Endodermal cell (in vitro differentiated cells): Measurements from ENCODE around the gene BCLAF3. TPM values are rescaled to one million over a fixed set of nuclear protein-coding genes. Genes with fewer than 3 reads are reported as not detected.

ENCODE experiments used
- DNase-seq: peaks from one replicate; pipeline ENCODE4 v3.0.0-alpha.2; 2017
- H3K27ac ChIP-seq: 2 replicates; pipeline ENCODE4 v1.5.1; 2013; ENCODE audit warnings: mild to moderate bottlenecking, low read depth, low read length, moderate library complexity
- H3K27me3 ChIP-seq: 2 replicates; pipeline ENCODE4 v1.6.1; 2013; ENCODE audit warnings: mild to moderate bottlenecking, low read length, moderate library complexity; ENCODE audit not compliant: insufficient read depth, control insufficient read depth, poor library complexity, severe bottlenecking
- H3K36me3 ChIP-seq: 2 replicates; pipeline ENCODE4 v1.7.0; 2013; ENCODE audit warnings: mild to moderate bottlenecking, low read length, moderate library complexity; ENCODE audit not compliant: control insufficient read depth, insufficient read depth
- H3K4me1 ChIP-seq: one replicate; pipeline ENCODE4 v1.7.0; 2013; ENCODE audit warnings: low read length; ENCODE audit not compliant: control insufficient read depth, insufficient read depth
- H3K4me3 ChIP-seq: 2 replicates; pipeline ENCODE4 v1.5.1; 2013; ENCODE audit warnings: mild to moderate bottlenecking, low read length, moderate library complexity
- H3K9ac ChIP-seq: 2 replicates; pipeline ENCODE4 v1.6.1; 2013; ENCODE audit warnings: mild to moderate bottlenecking, low read length, moderate library complexity; ENCODE audit not compliant: poor library complexity, severe bottlenecking; ENCODE audit errors: extremely low read depth
- H3K9me3 ChIP-seq: 2 replicates; pipeline ENCODE4 v1.6.1; 2013; ENCODE audit warnings: mild to moderate bottlenecking, low read length, moderate library complexity; ENCODE audit not compliant: control insufficient read depth
- H3K27ac Mint-ChIP-seq: 2 replicates; pipeline ENCODE4 v1.8.0; 2020; ENCODE audit warnings: mixed read lengths
- H3K27me3 Mint-ChIP-seq: 2 replicates; pipeline ENCODE4 v1.8.0; 2021; ENCODE audit warnings: mild to moderate bottlenecking, mixed read lengths; ENCODE audit not compliant: insufficient read depth
- H3K36me3 Mint-ChIP-seq: 2 replicates; pipeline ENCODE4 v1.8.0; 2020; ENCODE audit warnings: low read depth, mixed read lengths
- H3K4me1 Mint-ChIP-seq: 2 replicates; pipeline ENCODE4 v1.8.0; 2020; ENCODE audit warnings: mixed read lengths
- H3K4me3 Mint-ChIP-seq: 2 replicates; pipeline ENCODE4 v1.8.0; 2020; ENCODE audit warnings: mild to moderate bottlenecking, moderate library complexity, mixed read lengths
- H3K9me3 Mint-ChIP-seq: 2 replicates; pipeline ENCODE4 v1.8.0; 2020; ENCODE audit warnings: mild to moderate bottlenecking, mixed read lengths
- CTCF ChIP-seq: fragments of 200-600 bp; sonication (generic); conservative IDR thresholded peaks from 2 replicates; pipeline ENCODE4 v1.5.0; 2021; ENCODE audit warnings: antibody characterized with exemption, mild to moderate bottlenecking
- WGBS, 2 experiments: methylation state at CpG; one replicate each; pipeline versions ENCODE4 v1.1.5 to v1.1.7; 2013; ENCODE audit warnings: missing lambda C conversion rate in 2 of 2, mixed read lengths in 1 of 2; ENCODE audit not compliant: insufficient coverage in 1 of 2, insufficient read length in 1 of 2; 5-methylcytosine and 5-hydroxymethylcytosine counted together
- total RNA-seq, 2 donors: library from RNA; stranded (reverse); fragmentation: NEBNext Ultra II Directional in 1 of 2; extraction: Animal tissue kit (Norgen Biotek cat#: 25700) in 1 of 2; gene quantifications; 2 replicates in 1 of 2; 3 replicates in 1 of 2; pipeline ENCODE4 v1.2.1, GENCODE V29; 2021

BCLAF3 gene
- total RNA-seq, 2 donors from 2014 or later, result 8.7 to 9.7 TPM

GRCh38 chrX:19986531-19986930, 4.3 kb downstream of the BCLAF3 start:
- TF ChIP-seq CTCF, result no peak
- H3K4me3 ChIP-seq, result no peak overlapping the region
- H3K27me3 ChIP-seq, result no peaks in the 10 kb centered on the region
- DNase-seq, result no peak
- no peak overlapping the region for H3K27ac Mint-ChIP-seq
- H3K36me3 ChIP-seq, result no peaks in the 10 kb centered on the region
- H3K36me3 Mint-ChIP-seq, result peaks cover 2% of the 10 kb centered on the region
- H3K27ac ChIP-seq, result no peak overlapping the region
- peaks cover 30% of the 10 kb centered on the region for H3K9me3 Mint-ChIP-seq
- H3K4me1 ChIP-seq, result no peaks in the 10 kb centered on the region
- H3K4me3 Mint-ChIP-seq, result no peak overlapping the region
- H3K4me1 Mint-ChIP-seq, result peaks cover 6% of the 10 kb centered on the region
- H3K27me3 Mint-ChIP-seq, result no peaks in the 10 kb centered on the region
- WGBS, 2 experiments, result 100% methylated on average over 2 of the region's 3 CpGs; no CpG with 5 or more reads in 1 of the 2 experiments
- no peak overlapping the region for H3K9ac ChIP-seq
- H3K9me3 ChIP-seq, result no peaks in the 10 kb centered on the region

- no peak overlapping the region for H3K27ac Mint-ChIP-seq
- no peak overlapping the region for H3K4me3 ChIP-seq
- no peaks in the 10 kb centered on the region for H3K36me3 ChIP-seq
- H3K36me3 Mint-ChIP-seq, result peaks cover 13% of the 10 kb centered on the region
- H3K4me1 Mint-ChIP-seq, result peaks cover 6% of the 10 kb centered on the region
- no peak for DNase-seq
- H3K9me3 Mint-ChIP-seq, result peaks cover 43% of the 10 kb centered on the region
- H3K4me1 ChIP-seq, result no peaks in the 10 kb centered on the region
- no peak overlapping the region for H3K4me3 Mint-ChIP-seq
- no peak for TF ChIP-seq CTCF
- H3K9ac ChIP-seq, result no peak overlapping the region
- peaks cover 12% of the 10 kb centered on the region for H3K9me3 ChIP-seq
- no peaks in the 10 kb centered on the region for H3K27me3 ChIP-seq
- WGBS, 2 experiments, result 88% methylated on average over 2 of the region's 2 CpGs; no CpG with 5 or more reads in 1 of the 2 experiments
- no peaks in the 10 kb centered on the region for H3K27me3 Mint-ChIP-seq
- H3K27ac ChIP-seq, result no peak overlapping the region
Observed at GRCh38 chrX:19981947-19982346, 8.9 kb downstream of the BCLAF3 start.

- no peaks in the 10 kb centered on the region for H3K36me3 ChIP-seq
- H3K9me3 ChIP-seq, result peaks cover 12% of the 10 kb centered on the region
- H3K27ac ChIP-seq, result no peak overlapping the region
- no peak for DNase-seq
- Mint-ChIP-seq H3K9me3 (peaks cover 45% of the 10 kb centered on the region), H3K4me3 (no peak overlapping the region), H3K27me3 (no peaks in the 10 kb centered on the region), H3K27ac (no peak overlapping the region), H3K36me3 (peaks cover 18% of the 10 kb centered on the region), H3K4me1 (no peaks in the 10 kb centered on the region)
- H3K27me3 ChIP-seq, result no peaks in the 10 kb centered on the region
- no peaks in the 10 kb centered on the region for H3K4me1 ChIP-seq
- no peak for TF ChIP-seq CTCF
- no peak overlapping the region for H3K9ac ChIP-seq
- no peak overlapping the region for H3K4me3 ChIP-seq
Observed at GRCh38 chrX:19975845-19976244, 15.0 kb downstream of the BCLAF3 start.
